ENCODE results near the gene KANSL1L.

KANSL1L gene

GRCh38 chr2:210004881-210005280, 166.3 kb downstream of the KANSL1L start:
- no peak for TF ChIP-seq FOXP2 (optimal IDR thresholded peaks at IDR 0.05; ENCODE audit: control extremely low read depth, extremely low read length, insufficient read depth)
- Histone ChIP-seq H3K27ac (no peak overlapping the region), H3K4me3 (no peak overlapping the region; the same call in 1 of the 2 replicates), H3K36me3 (ENCODE audit: insufficient read depth, low read length) (peaks cover 51% of the 10 kb centered on the region), H3K9me3 (ENCODE audit: low read depth, low read length) (no peaks in the 10 kb centered on the region), H3K9ac (ENCODE audit: insufficient read length) (no peak overlapping the region)
- DNase-seq (ENCODE audit: low read depth, low spot score), result no peak

GRCh38 chr2:210003359-210003758, 167.8 kb downstream of the KANSL1L start:
- Histone ChIP-seq H3K36me3 (ENCODE audit: insufficient read depth, low read length) (peaks cover 36% of the 10 kb centered on the region), H3K9ac (ENCODE audit: insufficient read length) (peak overlapping the region; percentile 81), H3K4me3 (peak overlapping the region; percentile 90), H3K27ac (no peak overlapping the region), H3K9me3 (ENCODE audit: low read depth, low read length) (no peaks in the 10 kb centered on the region)
- TF ChIP-seq FOXP2 (optimal IDR thresholded peaks at IDR 0.05; ENCODE audit: control extremely low read depth, extremely low read length, insufficient read depth) (no peak), POLR2AphosphoS5 (IDR thresholded peaks at IDR 0.05; ENCODE audit: borderline replicate concordance, low read depth, low read length) (no peak), EZH2 (IDR thresholded peaks at IDR 0.05) (no peak)
- DNase-seq (ENCODE audit: low read depth, low spot score), result no peak

GRCh38 chr2:210002158-210003157, 168.8 kb downstream of the KANSL1L start, which contains the start of gene RPE:
RPE (plus strand) TSS chr2:210002638; CDS start chr2:210002662, 24 bp downstream.
- Histone ChIP-seq H3K4me3 (peak within 1 kb of the TSS; percentile 90), H3K27ac (peak within 1 kb of the TSS; percentile 25; the same call in 1 of the 2 replicates), H3K9ac (ENCODE audit: insufficient read length) (peak within 1 kb of the TSS; percentile 84), H3K36me3 (ENCODE audit: insufficient read depth, low read length) (peaks cover 27% of the 10 kb centered on the region), H3K9me3 (ENCODE audit: low read depth, low read length) (no peaks in the 10 kb centered on the region)
- peak; percentile 86; the same call in 1 of the 2 replicates for TF ChIP-seq POLR2AphosphoS5 (IDR thresholded peaks at IDR 0.05; ENCODE audit: borderline replicate concordance, low read depth, low read length)
- TF ChIP-seq EZH2 (IDR thresholded peaks at IDR 0.05), result no peak
- DNase-seq (ENCODE audit: low read depth, low spot score), result peak; percentile 75

- H3K9ac ChIP-seq (ENCODE audit: insufficient read length), result no peak overlapping the region
- H3K36me3 ChIP-seq (ENCODE audit: insufficient read depth, low read length), result peaks cover 16% of the 10 kb centered on the region
- H3K9me3 ChIP-seq (ENCODE audit: low read depth, low read length), result no peaks in the 10 kb centered on the region
- no peak for TF ChIP-seq FOXP2 (optimal IDR thresholded peaks at IDR 0.05; ENCODE audit: control extremely low read depth, extremely low read length, insufficient read depth)
- H3K27ac ChIP-seq, result no peak overlapping the region
- DNase-seq (ENCODE audit: low read depth, low spot score), result no peak
- H3K4me3 ChIP-seq, result no peak overlapping the region
These were observed 170.5 kb downstream of the KANSL1L start for GRCh38 chr2:210000464-210001324.

GRCh38 chr2:209998596-209998995, 172.6 kb downstream of the KANSL1L start:
- no peak for TF ChIP-seq POLR2AphosphoS5 (IDR thresholded peaks at IDR 0.05; ENCODE audit: borderline replicate concordance, low read depth, low read length)
- TF ChIP-seq EZH2 (IDR thresholded peaks at IDR 0.05), result no peak
- no peak for TF ChIP-seq FOXP2 (optimal IDR thresholded peaks at IDR 0.05; ENCODE audit: control extremely low read depth, extremely low read length, insufficient read depth)
- Histone ChIP-seq H3K27ac (no peak overlapping the region), H3K9me3 (ENCODE audit: low read depth, low read length) (no peaks in the 10 kb centered on the region), H3K9ac (ENCODE audit: insufficient read length) (no peak overlapping the region), H3K4me3 (no peak overlapping the region), H3K36me3 (ENCODE audit: insufficient read depth, low read length) (no peaks in the 10 kb centered on the region; the same call in 1 of the 2 replicates)
- DNase-seq (ENCODE audit: low read depth, low spot score), result no peak

GRCh38 chr2:209993968-209994367, 177.2 kb downstream of the KANSL1L start:
- no peak overlapping the region for H3K27ac ChIP-seq
- H3K9me3 ChIP-seq (ENCODE audit: low read depth, low read length), result no peaks in the 10 kb centered on the region
- no peaks in the 10 kb centered on the region for H3K36me3 ChIP-seq (ENCODE audit: insufficient read depth, low read length)
- no peak for DNase-seq (ENCODE audit: low read depth, low spot score)
- no peak overlapping the region for H3K4me3 ChIP-seq
- no peak overlapping the region for H3K9ac ChIP-seq (ENCODE audit: insufficient read length)
- no peak for TF ChIP-seq POLR2AphosphoS5 (IDR thresholded peaks at IDR 0.05; ENCODE audit: borderline replicate concordance, low read depth, low read length)

GRCh38 chr2:209990838-209991237, 180.4 kb downstream of the KANSL1L start:
- no peaks in the 10 kb centered on the region for H3K9me3 ChIP-seq (ENCODE audit: low read depth, low read length)
- no peak overlapping the region for H3K4me3 ChIP-seq
- TF ChIP-seq POLR2AphosphoS5 (IDR thresholded peaks at IDR 0.05; ENCODE audit: borderline replicate concordance, low read depth, low read length) (no peak), EZH2 (IDR thresholded peaks at IDR 0.05) (no peak), FOXP2 (optimal IDR thresholded peaks at IDR 0.05; ENCODE audit: control extremely low read depth, extremely low read length, insufficient read depth) (no peak)
- H3K9ac ChIP-seq (ENCODE audit: insufficient read length), result no peak overlapping the region
- no peaks in the 10 kb centered on the region for H3K36me3 ChIP-seq (ENCODE audit: insufficient read depth, low read length)
- H3K27ac ChIP-seq, result no peak overlapping the region
- DNase-seq (ENCODE audit: low read depth, low spot score), result no peak

- Histone ChIP-seq H3K9me3 (ENCODE audit: low read depth, low read length) (no peaks in the 10 kb centered on the region), H3K4me3 (no peak overlapping the region), H3K9ac (ENCODE audit: insufficient read length) (no peak overlapping the region), H3K27ac (no peak overlapping the region), H3K36me3 (ENCODE audit: insufficient read depth, low read length) (no peaks in the 10 kb centered on the region)
- no peak for DNase-seq (ENCODE audit: low read depth, low spot score)
- TF ChIP-seq POLR2AphosphoS5 (IDR thresholded peaks at IDR 0.05; ENCODE audit: borderline replicate concordance, low read depth, low read length), result no peak
- TF ChIP-seq FOXP2 (optimal IDR thresholded peaks at IDR 0.05; ENCODE audit: control extremely low read depth, extremely low read length, insufficient read depth), result no peak
- no peak for TF ChIP-seq EZH2 (IDR thresholded peaks at IDR 0.05)
These were observed 183.2 kb downstream of the KANSL1L start for GRCh38 chr2:209988010-209988409.

All from SK-N-MC (cell line).